H1 (cell line): ENCODE results near the gene NFIA.

Source experiments
- ATF3 ChIP-seq: IDR thresholded peaks from 2 replicates; pipeline ENCODE4 v1.6.1; 2011; ENCODE audit warnings: low read depth, mild to moderate bottlenecking, low read length; ENCODE audit not compliant: insufficient read depth
- CTCF ChIP-seq, 3 experiments: IDR thresholded peaks; 1 replicate in 2 of 3; 2 replicates in 1 of 3; pipeline versions ENCODE4 v1.5.1 to v1.6.1; 2011; ENCODE audit warnings: low read length in 3 of 3, mild to moderate bottlenecking in 3 of 3, inconsistent platforms in 2 of 3, low read depth in 1 of 3, moderate library complexity in 1 of 3; ENCODE audit not compliant: insufficient read depth in 1 of 3; ENCODE audit errors: control extremely low read depth in 1 of 3
- EP300 ChIP-seq, 2 experiments: IDR thresholded peaks; 1 replicate in 1 of 2; 2 replicates in 1 of 2; pipeline ENCODE4 v1.6.1; 2011 to 2012; ENCODE audit warnings: low read depth in 2 of 2, low read length in 2 of 2, mild to moderate bottlenecking in 2 of 2, borderline replicate concordance in 1 of 2, inconsistent platforms in 1 of 2, moderate library complexity in 1 of 2
- EZH2 ChIP-seq: fragments of 200-600 bp; sonication (generic); IDR thresholded peaks from 2 replicates; pipeline ENCODE4 v1.7.1; 2012; ENCODE audit warnings: low read depth, mild to moderate bottlenecking, moderate library complexity, low read length, inconsistent platforms; ENCODE audit not compliant: severe bottlenecking
- GABPA ChIP-seq: IDR thresholded peaks from 2 replicates; pipeline ENCODE4 v1.6.1; 2011; ENCODE audit warnings: mild to moderate bottlenecking, low read length, moderate library complexity, borderline replicate concordance; ENCODE audit not compliant: insufficient read depth
- HDAC6 ChIP-seq: IDR thresholded peaks from one replicate; pipeline ENCODE4 v1.7.1; 2012; ENCODE audit warnings: low read depth, mild to moderate bottlenecking, inconsistent platforms, low read length, moderate library complexity
- JUN ChIP-seq: IDR thresholded peaks from 2 replicates; pipeline ENCODE4 v1.6.1; 2011; ENCODE audit warnings: low read depth, mild to moderate bottlenecking, improper control_type of control experiment, low read length
- MAFK ChIP-seq: IDR thresholded peaks from 2 replicates; pipeline ENCODE4 v1.6.1; 2012; ENCODE audit warnings: low read depth, mild to moderate bottlenecking, improper control_type of control experiment, low read length
- MAX ChIP-seq: IDR thresholded peaks from 2 replicates; pipeline ENCODE4 v1.6.1; 2012; ENCODE audit warnings: inconsistent platforms
- POLR2A ChIP-seq, 2 experiments: IDR thresholded peaks; 1 replicate in 1 of 2; 2 replicates in 1 of 2; pipeline ENCODE4 v1.6.1; 2011; ENCODE audit warnings: low read depth in 2 of 2, low read length in 2 of 2, mild to moderate bottlenecking in 2 of 2; ENCODE audit errors: control extremely low read depth in 1 of 2
- RBBP5 ChIP-seq: IDR thresholded peaks from 2 replicates; pipeline ENCODE4 v1.7.1; 2012; ENCODE audit warnings: low read depth, mild to moderate bottlenecking, inconsistent platforms, low read length, moderate library complexity, borderline replicate concordance
- RFX5 ChIP-seq: IDR thresholded peaks from 2 replicates; pipeline ENCODE4 v1.6.1; 2011; ENCODE audit warnings: low read depth, low read length, improper control_type of control experiment, borderline replicate concordance
- YY1 ChIP-seq: IDR thresholded peaks from 2 replicates; pipeline ENCODE4 v1.6.1; 2011; ENCODE audit warnings: low read depth, mild to moderate bottlenecking, low read length

- no peak for TF ChIP-seq CTCF (IDR thresholded peaks at IDR 0.05; ENCODE audit: control extremely low read depth in 1 of 3, insufficient read depth in 1 of 3, low read depth in 1 of 3, low read length in 3 of 3)
- TF ChIP-seq EZH2: no peak
- TF ChIP-seq JUN: no peak
- no peak for TF ChIP-seq POLR2A (IDR thresholded peaks at IDR 0.05; ENCODE audit: control extremely low read depth in 1 of 2, low read depth in 2 of 2, low read length in 2 of 2)
- no peak for TF ChIP-seq MAX
- no peak for TF ChIP-seq ATF3
- no peak for TF ChIP-seq RBBP5
- no peak for TF ChIP-seq EP300 (IDR thresholded peaks at IDR 0.05; ENCODE audit: borderline replicate concordance in 1 of 2, low read depth in 2 of 2, low read length in 2 of 2)
- TF ChIP-seq YY1: no peak
- TF ChIP-seq GABPA: no peak
- no peak for TF ChIP-seq HDAC6
- TF ChIP-seq MAFK: no peak
- no peak for TF ChIP-seq RFX5
These were observed 34.9 kb downstream of the NFIA start for GRCh38 chr1:61117283-61117682.
